HL-60 (cell line): ENCODE measurements around the gene SLC16A13.

Experiments
- DNase-seq, 2 experiments: peaks; one replicate each; pipeline ENCODE4 v3.0.0-alpha.2; 2010 to 2020; ENCODE audit warnings: low read depth in 1 of 2, low spot score in 1 of 2
- H3K27ac ChIP-seq: fragments of 250-450 bp; sonication (Bioruptor Pico); replicated peaks from 2 replicates; pipeline ENCODE4 v1.5.1; 2020; ENCODE audit warnings: mild to moderate bottlenecking, moderate library complexity
- H3K27me3 ChIP-seq: fragments of 250-450 bp; sonication (Bioruptor Pico); 2 replicates; pipeline ENCODE4 v1.5.1; 2021; ENCODE audit warnings: mild to moderate bottlenecking, moderate library complexity; ENCODE audit not compliant: insufficient read depth, poor library complexity, severe bottlenecking
- H3K4me3 ChIP-seq: replicated peaks from 2 replicates; pipeline ENCODE4 v1.5.1; 2011; ENCODE audit warnings: mild to moderate bottlenecking, control low read depth, low read length; ENCODE audit not compliant: insufficient read depth
- GABPA ChIP-seq: IDR thresholded peaks from 2 replicates; pipeline ENCODE4 v1.6.1; 2012; ENCODE audit warnings: low read depth
- POLR2AphosphoS5 ChIP-seq: IDR thresholded peaks from 2 replicates; pipeline ENCODE4 v1.6.1; 2012; ENCODE audit warnings: low read depth
- SPI1 ChIP-seq: IDR thresholded peaks from 2 replicates; pipeline ENCODE4 v1.6.1; 2012; ENCODE audit warnings: low read depth, mild to moderate bottlenecking, borderline replicate concordance
- TF ChIP-seq, protein P1 (sequence below): IDR thresholded peaks from 2 replicates; pipeline ENCODE4 v1.6.1; 2012; ENCODE audit warnings: low read depth; ENCODE audit not compliant: insufficient replicate concordance
- TF ChIP-seq, protein P2 (sequence below): IDR thresholded peaks from one replicate; pipeline ENCODE4 v1.5.1; 2011; ENCODE audit warnings: low read length, control low read depth, inconsistent platforms; ENCODE audit not compliant: insufficient read depth

SLC16A13 gene

GRCh38 chr17:7004398-7005253, 31.2 kb upstream of the SLC16A13 start:
- TF ChIP-seq, protein P1, sequence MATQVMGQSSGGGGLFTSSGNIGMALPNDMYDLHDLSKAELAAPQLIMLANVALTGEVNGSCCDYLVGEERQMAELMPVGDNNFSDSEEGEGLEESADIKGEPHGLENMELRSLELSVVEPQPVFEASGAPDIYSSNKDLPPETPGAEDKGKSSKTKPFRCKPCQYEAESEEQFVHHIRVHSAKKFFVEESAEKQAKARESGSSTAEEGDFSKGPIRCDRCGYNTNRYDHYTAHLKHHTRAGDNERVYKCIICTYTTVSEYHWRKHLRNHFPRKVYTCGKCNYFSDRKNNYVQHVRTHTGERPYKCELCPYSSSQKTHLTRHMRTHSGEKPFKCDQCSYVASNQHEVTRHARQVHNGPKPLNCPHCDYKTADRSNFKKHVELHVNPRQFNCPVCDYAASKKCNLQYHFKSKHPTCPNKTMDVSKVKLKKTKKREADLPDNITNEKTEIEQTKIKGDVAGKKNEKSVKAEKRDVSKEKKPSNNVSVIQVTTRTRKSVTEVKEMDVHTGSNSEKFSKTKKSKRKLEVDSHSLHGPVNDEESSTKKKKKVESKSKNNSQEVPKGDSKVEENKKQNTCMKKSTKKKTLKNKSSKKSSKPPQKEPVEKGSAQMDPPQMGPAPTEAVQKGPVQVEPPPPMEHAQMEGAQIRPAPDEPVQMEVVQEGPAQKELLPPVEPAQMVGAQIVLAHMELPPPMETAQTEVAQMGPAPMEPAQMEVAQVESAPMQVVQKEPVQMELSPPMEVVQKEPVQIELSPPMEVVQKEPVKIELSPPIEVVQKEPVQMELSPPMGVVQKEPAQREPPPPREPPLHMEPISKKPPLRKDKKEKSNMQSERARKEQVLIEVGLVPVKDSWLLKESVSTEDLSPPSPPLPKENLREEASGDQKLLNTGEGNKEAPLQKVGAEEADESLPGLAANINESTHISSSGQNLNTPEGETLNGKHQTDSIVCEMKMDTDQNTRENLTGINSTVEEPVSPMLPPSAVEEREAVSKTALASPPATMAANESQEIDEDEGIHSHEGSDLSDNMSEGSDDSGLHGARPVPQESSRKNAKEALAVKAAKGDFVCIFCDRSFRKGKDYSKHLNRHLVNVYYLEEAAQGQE: no peak
- TF ChIP-seq, protein P2, sequence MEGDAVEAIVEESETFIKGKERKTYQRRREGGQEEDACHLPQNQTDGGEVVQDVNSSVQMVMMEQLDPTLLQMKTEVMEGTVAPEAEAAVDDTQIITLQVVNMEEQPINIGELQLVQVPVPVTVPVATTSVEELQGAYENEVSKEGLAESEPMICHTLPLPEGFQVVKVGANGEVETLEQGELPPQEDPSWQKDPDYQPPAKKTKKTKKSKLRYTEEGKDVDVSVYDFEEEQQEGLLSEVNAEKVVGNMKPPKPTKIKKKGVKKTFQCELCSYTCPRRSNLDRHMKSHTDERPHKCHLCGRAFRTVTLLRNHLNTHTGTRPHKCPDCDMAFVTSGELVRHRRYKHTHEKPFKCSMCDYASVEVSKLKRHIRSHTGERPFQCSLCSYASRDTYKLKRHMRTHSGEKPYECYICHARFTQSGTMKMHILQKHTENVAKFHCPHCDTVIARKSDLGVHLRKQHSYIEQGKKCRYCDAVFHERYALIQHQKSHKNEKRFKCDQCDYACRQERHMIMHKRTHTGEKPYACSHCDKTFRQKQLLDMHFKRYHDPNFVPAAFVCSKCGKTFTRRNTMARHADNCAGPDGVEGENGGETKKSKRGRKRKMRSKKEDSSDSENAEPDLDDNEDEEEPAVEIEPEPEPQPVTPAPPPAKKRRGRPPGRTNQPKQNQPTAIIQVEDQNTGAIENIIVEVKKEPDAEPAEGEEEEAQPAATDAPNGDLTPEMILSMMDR: no peak
- TF ChIP-seq SPI1: no peak
- TF ChIP-seq POLR2AphosphoS5: no peak
- TF ChIP-seq GABPA: no peak
- Histone ChIP-seq H3K27ac (no peak overlapping the region), H3K4me3 (no peak overlapping the region), H3K27me3 (no peaks in the 10 kb centered on the region)
- DNase-seq: peak in 1 of 2 experiments; percentile 47

DNA sequence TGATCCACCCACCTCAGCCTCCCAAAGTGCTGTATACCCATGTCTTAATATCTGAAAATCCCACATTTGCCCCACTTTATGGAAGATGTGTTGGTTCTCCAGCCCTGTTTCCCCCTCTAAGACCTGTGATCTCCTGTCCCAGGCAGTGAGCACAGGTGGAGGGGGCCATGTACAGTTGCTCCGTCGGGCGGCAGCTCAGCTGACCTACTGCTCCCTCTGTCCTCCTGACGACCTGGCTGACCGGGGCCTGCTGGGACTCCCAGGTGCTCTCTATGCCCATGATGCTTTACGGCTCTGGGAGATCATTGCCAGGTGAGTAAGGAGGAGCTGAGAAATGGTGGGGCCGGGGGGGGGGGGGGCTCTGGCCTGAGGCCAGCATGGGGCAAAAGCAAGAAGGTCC, 30.1 kb upstream of the SLC16A13 start:
- no peak overlapping the region for H3K27ac ChIP-seq
- no peaks in the 10 kb centered on the region for H3K27me3 ChIP-seq
- no peak for DNase-seq
- no peak overlapping the region for H3K4me3 ChIP-seq
- TF ChIP-seq GABPA (no peak), POLR2AphosphoS5 (no peak), SPI1 (no peak)
- TF ChIP-seq, protein P1: no peak
- TF ChIP-seq, protein P2: no peak

- Histone ChIP-seq H3K4me3 (no peak overlapping the region), H3K27me3 (no peaks in the 10 kb centered on the region), H3K27ac (no peak overlapping the region)
- DNase-seq: no peak
- TF ChIP-seq, protein P2: no peak
- TF ChIP-seq GABPA (no peak), SPI1 (no peak), POLR2AphosphoS5 (no peak)
- TF ChIP-seq, protein P1: no peak
Observed at GRCh38 chr17:7007143-7007542, 28.7 kb upstream of the SLC16A13 start.
